IPS-NIHi11 (cell line): ENCODE results near the gene FBXL5.

Experiments used
- DNase-seq: peaks from one replicate; pipeline ENCODE4 v3.0.0; 2012; ENCODE audit warnings: mixed read lengths, low spot score

FBXL5 gene

DNA sequence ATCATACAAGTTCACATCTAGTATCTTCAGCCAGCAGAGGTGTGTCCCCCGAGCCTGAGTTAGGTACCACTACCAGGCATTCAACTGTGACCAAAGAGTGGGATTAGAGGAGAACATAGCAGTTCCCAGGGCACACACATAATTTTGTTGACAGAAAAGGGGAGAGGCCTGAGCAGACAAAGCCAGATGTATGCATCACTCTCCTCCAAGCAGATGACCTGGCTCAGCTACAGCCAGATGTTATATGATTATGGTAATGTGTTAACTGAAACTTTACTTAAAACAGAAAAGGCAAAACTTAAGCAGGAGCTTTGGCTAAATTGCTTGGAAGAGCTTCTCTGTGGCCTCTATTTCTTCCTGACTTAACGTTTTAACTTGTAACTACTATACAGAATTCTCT, 96.6 kb downstream of the FBXL5 start:
- no peak for DNase-seq

GRCh38 chr4:15557786-15558550, 97.2 kb downstream of the FBXL5 start:
- no peak for DNase-seq

DNA sequence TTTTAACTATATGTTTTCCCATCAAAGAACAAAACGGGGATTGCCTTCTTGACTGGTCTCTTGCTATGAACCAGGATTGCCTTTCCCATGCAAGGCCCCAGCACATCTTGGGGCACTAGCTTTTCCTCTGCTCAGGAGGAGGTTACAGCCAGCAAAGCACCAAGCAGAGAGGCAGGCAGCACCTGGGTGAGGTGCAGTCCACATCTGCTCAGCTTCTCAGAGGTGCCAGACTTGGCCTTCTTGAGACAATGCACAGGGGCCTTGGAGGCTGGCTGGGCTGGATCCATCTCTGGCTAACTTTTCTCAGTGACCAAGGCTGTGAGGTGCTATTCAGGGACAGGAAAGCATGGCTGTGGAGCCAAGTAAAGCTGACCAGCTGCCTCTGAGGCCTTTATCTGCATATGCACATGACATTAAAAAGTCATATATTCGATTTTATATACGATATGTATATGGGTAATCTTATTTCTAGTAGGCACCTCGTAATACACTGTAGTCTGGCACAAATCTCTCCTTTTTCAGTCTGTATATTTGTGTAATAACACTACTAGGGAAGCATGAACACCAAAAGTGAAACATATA, 98.6 kb downstream of the FBXL5 start:
- no peak for DNase-seq
